NT2/D1 (cell line): ENCODE measurements around the gene LOX.

Experiments used
- SUZ12 ChIP-seq: IDR thresholded peaks from 2 replicates; pipeline ENCODE4 v1.6.1; 2011; ENCODE audit not compliant: insufficient read length, insufficient read depth; ENCODE audit errors: extremely low read depth
- YY1 ChIP-seq: IDR thresholded peaks from 2 replicates; pipeline ENCODE4 v1.6.1; 2011; ENCODE audit not compliant: insufficient read length, insufficient read depth
- ZNF274 ChIP-seq: IDR thresholded peaks from 2 replicates; pipeline ENCODE4 v1.6.1; 2011; ENCODE audit warnings: mild to moderate bottlenecking, low read depth, low read length

DNA sequence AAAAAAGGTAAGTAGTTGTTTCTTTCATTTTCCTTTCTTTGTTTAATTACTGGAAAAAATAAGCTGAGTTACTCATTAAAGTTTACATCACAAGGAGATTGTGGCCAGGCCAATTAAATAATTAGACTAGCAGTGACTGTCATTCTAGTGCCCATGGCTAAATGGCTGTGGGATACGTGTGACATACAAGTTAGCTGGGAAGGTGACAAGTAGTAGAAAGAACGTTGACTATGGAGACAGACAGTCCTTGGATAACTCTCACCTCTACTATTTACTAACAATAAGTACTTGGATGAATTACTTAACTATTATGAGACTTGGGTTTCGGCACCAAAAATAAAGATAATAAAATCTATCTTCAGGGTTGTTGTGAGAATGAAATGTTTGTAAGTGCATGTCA lies 7.0 kb upstream of the LOX start:
- TF ChIP-seq SUZ12 (no peak), YY1 (no peak), ZNF274 (no peak)
